ENCODE results near the gene DHDDS. TPM values are rescaled to one million over a fixed set of nuclear protein-coding genes. Genes with fewer than 3 reads are reported as not detected.

The DHDDS gene
- total RNA-seq, 4 donors from 2014 or later, result 35.6 to 55.8 (median 45.3) TPM

- no peak for DNase-seq (ENCODE audit: low spot score in 2 of 2)
- TF ChIP-seq POLR2AphosphoS5 (IDR thresholded peaks at IDR 0.05) (no peak), POLR2A (IDR thresholded peaks at IDR 0.05) (no peak), CTCF (IDR thresholded peaks at IDR 0.05) (no peak), EP300 (IDR thresholded peaks at IDR 0.05) (no peak)
- Histone ChIP-seq H3K36me3 (no peaks in the 10 kb centered on the region), H3K27ac (no peak overlapping the region), H3K27me3 (peaks cover 10% of the 10 kb centered on the region), H3K9me3 (no peaks in the 10 kb centered on the region), H3K4me1 (no peaks in the 10 kb centered on the region), H3K4me3 (no peak overlapping the region)
- 69% methylated on average over 1 of the region's 1 CpG for WGBS
These were observed 85.6 kb downstream of the DHDDS start for GRCh38 chr1:26517766-26518049.

GRCh38 chr1:26518355-26518754 is 86.2 kb downstream of the DHDDS start:
- Histone ChIP-seq H3K9me3 (no peaks in the 10 kb centered on the region), H3K27me3 (peaks cover 12% of the 10 kb centered on the region), H3K27ac (no peak overlapping the region), H3K36me3 (no peaks in the 10 kb centered on the region), H3K4me3 (no peak overlapping the region), H3K4me1 (no peaks in the 10 kb centered on the region)
- no peak for DNase-seq (ENCODE audit: low spot score in 2 of 2)
- no peak for TF ChIP-seq EP300 (IDR thresholded peaks at IDR 0.05)
- no peak for TF ChIP-seq CTCF (IDR thresholded peaks at IDR 0.05)
- no peak for TF ChIP-seq POLR2AphosphoS5 (IDR thresholded peaks at IDR 0.05)
- no peak for TF ChIP-seq POLR2A (IDR thresholded peaks at IDR 0.05)
- WGBS, result 80% methylated on average over 6 of the region's 6 CpGs

- no peaks in the 10 kb centered on the region for H3K36me3 ChIP-seq
- no peak overlapping the region for H3K27ac ChIP-seq
- peaks cover 16% of the 10 kb centered on the region for H3K27me3 ChIP-seq
- TF ChIP-seq POLR2AphosphoS5 (IDR thresholded peaks at IDR 0.05), result no peak
- no peak for TF ChIP-seq POLR2A (IDR thresholded peaks at IDR 0.05)
- TF ChIP-seq CTCF (IDR thresholded peaks at IDR 0.05), result no peak
- TF ChIP-seq EP300 (IDR thresholded peaks at IDR 0.05), result no peak
- H3K4me1 ChIP-seq, result no peaks in the 10 kb centered on the region
- no peaks in the 10 kb centered on the region for H3K9me3 ChIP-seq
- WGBS, result 86% methylated on average over 5 of the region's 5 CpGs
- no peak overlapping the region for H3K4me3 ChIP-seq
- no peak for DNase-seq (ENCODE audit: low spot score in 2 of 2)
These were observed 88.2 kb downstream of the DHDDS start for GRCh38 chr1:26520339-26520738.

Other genes starting within 250 kb of the DHDDS start
- not detected for gene CATSPER4, start 241.7 kb upstream of the DHDDS start, total RNA-seq
- gene CEP85, start 198.1 kb upstream of the DHDDS start, total RNA-seq, result 10 to 100 TPM; 18.2 to 27.8 (median 18.7) TPM
- 100 to 1,000 TPM in 1 of 4 donors, 10 to 100 TPM in 3; 53.5 to 104 (median 92.8) TPM for gene SH3BGRL3, start 152.2 kb upstream of the DHDDS start, total RNA-seq
- 10 to 100 TPM in 2 of 4 donors, 1 to 10 TPM in 2; 3.2 to 19.1 (median 9.1) TPM for gene UBXN11, start 125.7 kb upstream of the DHDDS start, total RNA-seq
- 10 to 100 TPM in 1 of 4 donors, 1 to 10 TPM in 3; 2.3 to 11.4 (median 9.9) TPM for gene CD52, start 114.4 kb upstream of the DHDDS start, total RNA-seq
- gene CRYBG2, start 78.2 kb upstream of the DHDDS start, total RNA-seq, result 10 to 100 TPM; 47.8 to 96.9 (median 62.8) TPM
- not detected for gene ZNF683, start 59.6 kb upstream of the DHDDS start, total RNA-seq
- gene LIN28A, start 21.5 kb upstream of the DHDDS start, total RNA-seq, result not detected
- gene HMGN2, start 40.1 kb downstream of the DHDDS start, total RNA-seq, result 100 to 1,000 TPM; 101 to 194 (median 146) TPM
- 10 to 100 TPM; 37.8 to 50.9 (median 43.7) TPM for gene RPS6KA1, start 97.4 kb downstream of the DHDDS start, total RNA-seq